NCI-H2107 treated with DMSO at 0.1 percent for 48 hours (cell line): ENCODE measurements around the gene WDR74.
"Not testable (repeated sequence)": the region's sequence is repeated elsewhere in the genome, so short reads cannot be mapped to it uniquely, and the experiment has no call there.

ENCODE experiments used
- DNase-seq: peaks from one replicate; lab custom pipeline; 2025; ENCODE audit not compliant: unreplicated experiment; lab: John Stamatoyannopoulos, UW

WDR74 gene

GRCh38 chr11:62842171-62842741 lies 2.9 kb upstream of the WDR74 start:
- DNase-seq = no peak

DNA sequence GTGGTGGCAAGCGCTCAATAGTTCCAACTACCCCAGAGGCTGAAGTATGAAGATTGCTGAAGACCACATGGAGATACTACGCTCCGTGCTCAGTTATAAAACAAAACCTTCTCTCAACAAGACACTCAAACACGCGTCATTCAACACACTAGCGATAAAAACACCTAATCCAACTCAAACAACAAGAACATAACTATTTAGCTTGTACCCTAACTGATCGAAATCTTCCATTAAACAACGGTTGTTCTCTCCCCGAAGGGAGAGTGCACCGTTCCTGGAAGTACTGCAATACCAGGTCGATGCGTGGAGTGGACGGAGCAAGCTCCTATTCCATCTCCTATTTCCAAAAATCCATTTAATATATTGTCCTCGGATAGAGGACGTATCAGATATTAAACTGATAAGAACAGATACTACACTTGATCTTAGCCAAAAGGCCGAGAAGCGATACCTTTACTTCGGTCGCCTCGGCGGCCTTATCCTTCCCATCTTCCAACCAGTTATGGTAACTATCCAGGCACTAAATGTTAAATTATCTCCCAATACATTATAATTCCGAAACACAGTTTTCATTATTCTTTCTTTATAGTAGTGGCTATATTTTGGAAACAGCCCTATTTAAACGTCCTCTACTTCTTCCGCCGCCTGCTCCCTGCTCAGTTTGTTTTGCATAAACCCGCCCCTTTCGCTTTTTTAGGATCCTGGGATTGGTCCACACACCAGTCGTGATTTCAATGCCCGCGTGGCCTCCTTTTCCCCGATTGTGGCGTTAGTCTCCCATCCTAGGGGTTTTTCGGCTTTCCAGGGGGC lies 2.2 kb upstream of the WDR74 start:
- peak; percentile 99 for DNase-seq

- DNase-seq = not testable (repeated sequence)
These were observed 1.5 kb upstream of the WDR74 start for GRCh38 chr11:62840721-62841360.

GRCh38 chr11:62835336-62835735 lies 4.1 kb downstream of the WDR74 start:
- DNase-seq = no peak

DNA sequence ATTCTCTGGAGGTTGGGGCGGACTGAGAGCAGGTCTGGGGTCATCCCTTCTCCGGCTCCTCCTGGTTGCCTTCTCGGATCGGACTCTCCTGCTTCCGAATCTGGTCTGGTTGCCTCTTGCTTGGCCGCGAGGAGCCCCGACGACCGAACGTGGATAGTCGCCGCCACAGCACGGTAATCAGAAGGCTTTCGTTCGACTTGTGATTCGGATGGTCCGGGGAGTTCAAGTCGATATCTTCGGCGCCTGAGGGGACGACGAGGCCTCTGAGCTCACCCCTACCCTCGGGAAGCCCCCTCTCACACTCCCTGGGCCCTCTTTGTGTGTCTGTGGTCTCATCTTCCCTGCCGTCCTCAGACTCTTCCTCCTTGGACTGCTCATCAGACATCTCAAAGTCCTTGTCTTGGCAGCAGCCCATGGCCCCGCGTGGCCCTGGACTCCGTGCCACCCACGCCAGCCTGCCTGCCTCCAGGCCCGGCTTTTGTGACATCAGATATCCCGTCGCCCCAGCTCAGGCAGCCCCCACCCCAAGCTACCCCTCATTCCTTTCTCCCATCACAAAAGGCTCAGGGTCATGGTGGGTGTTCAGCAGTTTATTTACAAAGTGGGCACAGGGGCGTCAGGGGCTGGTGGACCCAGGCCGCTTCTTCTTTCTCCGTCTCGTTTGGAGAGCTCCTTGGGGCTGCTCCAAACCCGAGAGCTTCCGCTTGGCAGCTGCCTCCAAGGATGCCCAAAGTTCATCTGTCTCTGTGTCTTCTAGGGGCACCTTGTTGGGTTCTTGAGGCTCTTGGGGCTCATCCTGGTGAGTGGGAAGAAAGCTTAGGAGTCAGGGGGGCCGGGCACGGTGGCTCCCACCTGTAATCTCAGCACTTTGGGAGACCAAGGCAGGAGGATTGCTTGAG lies 6.8 kb downstream of the WDR74 start, which contains the start of gene TEX54:
Gene TEX54, minus strand, starts transcription at position 506 of the 899 bp plus-strand sequence.
- no peak for DNase-seq

GRCh38 chr11:62831520-62832335 lies 7.7 kb downstream of the WDR74 start, which contains the start of gene STX5:
TSS of gene STX5 (minus strand) at chr11:62832051. CDS start at chr11:62831243, 808 bp downstream.
- DNase-seq = peak; percentile 97

- DNase-seq = no peak
These were observed 8.4 kb downstream of the WDR74 start for GRCh38 chr11:62830904-62831519.

GRCh38 chr11:62828130-62828529 lies 11.3 kb downstream of the WDR74 start:
- not testable (repeated sequence) for DNase-seq

GRCh38 chr11:62823677-62824076 lies 15.7 kb downstream of the WDR74 start:
- no peak for DNase-seq

DNA sequence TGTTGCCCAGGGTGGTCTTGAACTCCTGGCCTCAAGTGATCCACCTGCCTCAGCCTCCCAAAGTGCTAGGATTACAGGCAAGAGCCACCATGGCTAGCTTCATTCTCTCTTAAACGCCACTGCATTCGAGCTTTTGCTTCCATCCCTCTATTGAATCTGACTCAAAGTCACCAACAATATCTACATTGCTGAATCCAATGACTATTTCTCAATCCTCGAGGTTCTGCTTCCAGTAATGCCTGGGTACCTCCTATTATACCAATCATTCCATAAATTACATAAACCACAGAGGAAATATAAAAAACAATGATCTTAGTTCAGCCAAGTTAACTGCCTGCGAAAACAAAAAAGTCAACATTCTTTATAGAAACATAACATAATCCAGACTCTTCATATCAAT lies 22.3 kb downstream of the WDR74 start:
- no peak for DNase-seq

DNA sequence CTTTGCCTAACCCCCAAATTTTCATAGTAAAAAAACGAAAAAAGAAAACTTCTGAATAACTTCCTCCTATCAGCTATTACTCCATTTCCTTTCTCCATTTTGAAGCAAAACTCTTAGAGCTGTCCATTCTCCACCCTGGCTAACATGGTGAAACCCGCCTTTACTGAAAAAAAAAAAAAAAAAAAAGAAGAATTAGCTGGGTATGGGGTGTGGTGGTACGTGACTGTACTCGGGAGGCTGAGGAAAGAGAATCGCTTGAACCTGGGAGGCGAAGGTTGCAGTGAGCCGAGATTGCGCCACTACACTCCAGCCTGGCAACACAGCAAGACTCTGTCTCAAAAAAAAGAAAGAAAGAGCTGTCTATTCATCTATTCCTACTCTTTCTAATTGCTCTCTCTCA lies 22.8 kb downstream of the WDR74 start:
- no peak for DNase-seq

DNA sequence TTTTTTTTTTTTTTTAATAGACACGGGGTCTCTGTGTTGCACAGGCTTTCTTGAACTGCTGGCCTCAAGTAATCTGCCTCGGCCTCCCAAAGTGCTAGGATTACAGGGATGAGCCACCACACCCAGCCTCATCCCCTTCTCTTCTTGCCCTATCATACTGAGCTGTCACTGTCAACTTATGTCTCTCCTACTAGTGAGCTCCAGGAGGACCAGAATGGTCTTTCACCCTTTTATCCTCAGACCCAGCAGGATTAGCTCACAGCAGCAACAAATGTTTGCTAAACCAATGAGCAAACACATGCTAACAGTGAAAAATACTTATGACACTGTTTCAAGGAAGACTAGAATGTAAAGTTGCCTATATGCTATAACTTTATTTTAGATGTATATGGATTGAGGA lies 27.7 kb downstream of the WDR74 start:
- no peak for DNase-seq

GRCh38 chr11:62810748-62811147 lies 28.6 kb downstream of the WDR74 start:
- DNase-seq = no peak

- no peak for DNase-seq
These were observed 32.7 kb downstream of the WDR74 start for GRCh38 chr11:62806611-62807121.

DNA sequence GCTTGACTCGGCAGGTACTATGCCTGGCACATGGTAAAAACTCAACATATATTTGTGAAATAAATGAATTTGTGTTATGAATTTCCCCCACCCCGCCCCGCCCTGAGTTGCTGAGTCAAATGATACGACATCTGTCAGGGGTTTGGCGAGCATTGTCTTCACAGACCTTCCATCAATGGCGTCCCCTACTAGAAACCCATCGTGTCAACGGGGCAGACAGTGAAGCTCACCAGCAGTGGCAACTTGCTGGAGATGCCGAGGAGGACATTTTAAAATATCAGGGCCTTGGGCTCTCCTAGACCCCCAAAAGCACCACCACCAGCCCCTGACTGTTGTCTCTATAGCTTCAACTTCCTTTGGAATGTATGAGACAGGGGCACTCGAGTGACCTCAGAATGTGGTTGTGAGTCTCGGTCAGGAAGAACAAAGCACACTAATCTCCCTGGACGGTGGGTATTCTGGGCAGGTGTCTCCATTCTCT lies 33.4 kb downstream of the WDR74 start:
- DNase-seq = no peak

DNA sequence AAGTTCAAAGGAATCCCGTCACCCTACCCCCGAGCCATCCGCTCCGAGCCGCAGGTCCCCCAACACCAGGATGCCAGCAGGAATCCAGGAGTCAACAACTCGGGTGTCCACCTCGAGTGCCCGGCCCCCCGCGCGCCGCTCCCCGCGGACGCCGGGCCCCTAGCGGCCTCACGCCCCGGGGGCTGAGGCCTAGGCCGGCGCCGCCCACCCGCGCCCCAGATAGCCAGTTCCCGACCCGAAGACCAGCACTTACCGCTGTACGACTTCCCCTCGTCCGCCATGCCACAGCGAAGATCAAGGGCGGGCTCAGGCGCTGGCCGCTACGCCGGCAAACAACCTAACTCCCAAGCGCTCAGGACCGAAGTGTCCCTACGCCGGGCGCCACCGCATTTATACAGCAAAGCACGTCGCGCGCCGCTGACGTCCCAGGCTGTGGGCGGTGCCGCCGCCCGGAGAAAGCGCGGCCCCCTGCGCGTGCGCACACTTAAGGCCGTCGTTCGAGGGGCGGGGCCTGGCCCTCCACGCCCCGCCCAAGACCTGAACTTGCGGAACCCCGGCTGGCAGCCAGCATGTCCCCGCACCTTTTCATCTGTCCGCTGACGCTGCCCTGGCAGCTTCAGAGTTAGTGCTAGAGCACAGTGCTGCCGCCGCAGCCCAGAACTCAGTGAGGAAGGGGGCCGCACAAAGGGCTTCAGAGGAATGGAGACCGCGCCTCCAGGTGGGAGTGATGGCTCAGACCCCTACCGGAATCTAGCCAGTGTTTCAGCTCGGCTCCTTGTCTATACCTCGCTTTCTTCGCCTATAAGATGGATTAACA lies 34.1 kb downstream of the WDR74 start, which contains the start of gene NXF1:
Gene NXF1, minus strand, starts transcription at position 365 of the 817 bp plus-strand sequence. Its CDS starts 84 bp downstream, at position 281.
- DNase-seq = peak; percentile 82

DNA sequence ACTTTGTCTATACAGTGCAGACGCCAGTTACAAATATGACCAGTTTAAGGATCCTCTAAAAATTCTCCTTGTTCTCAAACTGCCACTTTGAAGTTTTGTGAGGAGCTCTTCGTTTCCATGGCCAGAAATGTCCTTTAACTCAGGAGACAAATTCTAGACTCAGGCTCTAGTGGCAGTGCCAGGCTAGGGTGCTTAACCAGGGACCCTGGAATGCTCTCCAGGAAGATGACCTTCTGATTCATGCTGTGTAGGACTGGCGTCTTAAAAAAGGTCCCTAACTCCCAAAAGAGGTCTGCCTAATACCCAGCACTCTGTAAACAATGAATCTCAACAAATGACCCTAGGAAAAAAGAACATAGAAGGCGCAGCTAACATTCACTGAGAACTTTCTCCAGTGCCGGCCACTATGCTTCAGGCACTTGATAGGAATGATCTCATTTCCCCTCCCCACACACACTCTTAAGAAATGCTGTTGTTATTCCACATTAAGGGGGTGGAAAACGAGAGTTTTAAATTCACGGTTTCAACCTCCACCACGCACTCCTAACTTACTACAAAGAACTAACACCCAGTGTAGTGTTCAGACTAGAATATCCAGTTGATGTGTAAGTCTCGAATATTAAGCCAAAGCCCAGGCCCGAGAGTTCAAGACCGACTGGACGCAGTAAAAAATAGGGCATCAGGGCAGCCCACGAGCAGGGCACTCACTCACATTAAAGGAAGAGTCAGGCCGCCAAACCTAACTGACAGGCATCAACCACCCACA lies 34.9 kb downstream of the WDR74 start:
- no peak for DNase-seq

DNA sequence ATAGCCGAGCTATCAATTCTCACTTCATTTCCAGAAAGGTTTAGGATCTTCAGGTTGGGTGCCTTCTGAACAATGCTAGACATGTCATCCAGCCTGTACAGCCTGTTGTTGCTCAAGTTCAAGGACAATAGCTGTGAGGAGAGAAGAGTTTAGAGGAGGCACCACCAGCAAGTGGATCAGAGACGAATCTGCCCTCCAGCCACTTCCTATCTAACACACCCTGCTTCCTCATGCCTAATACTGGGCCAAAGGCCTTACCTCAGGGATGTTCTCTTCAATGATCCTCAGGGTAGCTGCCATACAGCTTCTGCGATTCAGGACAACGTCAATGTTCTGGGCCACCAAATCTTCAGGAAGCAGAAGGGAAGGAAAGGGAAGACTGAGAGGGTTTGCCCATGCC lies 38.3 kb downstream of the WDR74 start:
- DNase-seq = no peak
